Measurements from ENCODE around the gene FRRS1.

FRRS1 gene

DNA sequence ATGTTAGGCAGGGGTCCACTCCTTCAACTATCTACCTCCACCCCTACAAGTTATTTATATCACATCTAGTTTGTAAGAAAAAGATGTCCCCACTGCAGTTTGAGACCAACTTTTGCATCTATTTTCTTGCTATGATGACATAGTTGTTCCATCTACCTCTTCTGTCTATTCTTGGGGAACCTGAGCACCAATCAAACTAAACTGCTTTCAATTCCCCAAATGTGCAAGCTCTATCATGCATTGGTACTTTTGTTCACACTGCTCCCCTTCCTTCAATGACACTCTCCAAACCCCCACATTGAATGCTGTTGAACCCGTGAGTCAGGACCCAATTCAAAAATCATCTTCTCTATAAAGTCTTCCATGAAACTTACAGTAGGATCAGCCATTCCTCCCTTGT, 16.0 kb upstream of the FRRS1 start:
- H3K9ac ChIP-seq (ENCODE audit: low read length): no peak overlapping the region
- H3K27ac ChIP-seq (ENCODE audit: low read length): no peak overlapping the region
- TF ChIP-seq, protein P1, sequence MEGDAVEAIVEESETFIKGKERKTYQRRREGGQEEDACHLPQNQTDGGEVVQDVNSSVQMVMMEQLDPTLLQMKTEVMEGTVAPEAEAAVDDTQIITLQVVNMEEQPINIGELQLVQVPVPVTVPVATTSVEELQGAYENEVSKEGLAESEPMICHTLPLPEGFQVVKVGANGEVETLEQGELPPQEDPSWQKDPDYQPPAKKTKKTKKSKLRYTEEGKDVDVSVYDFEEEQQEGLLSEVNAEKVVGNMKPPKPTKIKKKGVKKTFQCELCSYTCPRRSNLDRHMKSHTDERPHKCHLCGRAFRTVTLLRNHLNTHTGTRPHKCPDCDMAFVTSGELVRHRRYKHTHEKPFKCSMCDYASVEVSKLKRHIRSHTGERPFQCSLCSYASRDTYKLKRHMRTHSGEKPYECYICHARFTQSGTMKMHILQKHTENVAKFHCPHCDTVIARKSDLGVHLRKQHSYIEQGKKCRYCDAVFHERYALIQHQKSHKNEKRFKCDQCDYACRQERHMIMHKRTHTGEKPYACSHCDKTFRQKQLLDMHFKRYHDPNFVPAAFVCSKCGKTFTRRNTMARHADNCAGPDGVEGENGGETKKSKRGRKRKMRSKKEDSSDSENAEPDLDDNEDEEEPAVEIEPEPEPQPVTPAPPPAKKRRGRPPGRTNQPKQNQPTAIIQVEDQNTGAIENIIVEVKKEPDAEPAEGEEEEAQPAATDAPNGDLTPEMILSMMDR (IDR thresholded peaks at IDR 0.05; ENCODE audit: low read length): no peak
- TF ChIP-seq EZH2 (optimal IDR thresholded peaks at IDR 0.05; ENCODE audit: low read depth, low read length) (no peak), EZH2phosphoT487 (IDR thresholded peaks at IDR 0.05; ENCODE audit: low read length) (no peak)
- no peak overlapping the region for H3K4me3 ChIP-seq (ENCODE audit: low read length)
- no peaks in the 10 kb centered on the region for H4K20me1 ChIP-seq (ENCODE audit: insufficient read depth, low read length)
- peaks cover 21% of the 10 kb centered on the region for H3F3A ChIP-seq (ENCODE audit: insufficient read depth, low read length)
- no peaks in the 10 kb centered on the region for H3K27me3 ChIP-seq (replicated peaks; ENCODE audit: insufficient read depth, low read length)
- peaks cover 7% of the 10 kb centered on the region for H3K4me1 ChIP-seq (ENCODE audit: low read length)
- no peak for DNase-seq
- no peaks in the 10 kb centered on the region for H3K79me2 ChIP-seq (ENCODE audit: low read length)
- no peak overlapping the region for H2AFZ ChIP-seq (ENCODE audit: low read length)
- no peak overlapping the region for H3K4me2 ChIP-seq (ENCODE audit: low read depth, low read length)
- H3K9me2 ChIP-seq (replicated peaks; ENCODE audit: insufficient read depth, low read length): no peaks in the 10 kb centered on the region
- H3K9me3 ChIP-seq (replicated peaks; ENCODE audit: insufficient read depth, low read length): no peaks in the 10 kb centered on the region
- H3K36me3 ChIP-seq (replicated peaks; ENCODE audit: insufficient read depth, low read length): no peaks in the 10 kb centered on the region

DNA sequence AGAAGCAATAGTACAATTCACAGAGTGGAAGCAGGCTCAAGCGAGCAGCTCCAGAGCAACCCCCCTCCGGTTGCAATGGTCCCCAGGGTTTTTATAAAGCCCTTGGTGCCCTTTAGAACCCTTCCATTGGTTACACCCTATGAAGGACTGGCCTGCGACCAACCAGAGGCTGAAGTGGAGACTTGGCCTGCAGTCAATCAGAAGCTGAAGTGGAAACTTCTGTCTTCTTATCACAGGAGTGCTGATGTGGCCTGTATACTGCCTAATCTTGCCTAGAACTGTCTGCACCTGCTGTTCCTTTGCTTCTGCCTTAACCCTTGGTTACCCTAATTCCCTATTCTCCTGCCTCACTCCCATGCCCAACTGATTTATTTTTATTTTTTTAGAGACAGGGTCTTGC, 15.4 kb upstream of the FRRS1 start:
- Histone ChIP-seq H3K9me3 (replicated peaks; ENCODE audit: insufficient read depth, low read length) (no peaks in the 10 kb centered on the region), H4K20me1 (ENCODE audit: insufficient read depth, low read length) (no peaks in the 10 kb centered on the region), H3K4me3 (ENCODE audit: low read length) (no peak overlapping the region), H2AFZ (ENCODE audit: low read length) (no peak overlapping the region), H3K79me2 (ENCODE audit: low read length) (no peaks in the 10 kb centered on the region), H3K36me3 (replicated peaks; ENCODE audit: insufficient read depth, low read length) (no peaks in the 10 kb centered on the region), H3K27ac (ENCODE audit: low read length) (no peak overlapping the region), H3K4me2 (ENCODE audit: low read depth, low read length) (no peak overlapping the region), H3K9ac (ENCODE audit: low read length) (no peak overlapping the region), H3K4me1 (ENCODE audit: low read length) (peaks cover 7% of the 10 kb centered on the region), H3F3A (ENCODE audit: insufficient read depth, low read length) (peaks cover 16% of the 10 kb centered on the region), H3K9me2 (replicated peaks; ENCODE audit: insufficient read depth, low read length) (no peaks in the 10 kb centered on the region), H3K27me3 (replicated peaks; ENCODE audit: insufficient read depth, low read length) (no peaks in the 10 kb centered on the region)
- TF ChIP-seq, protein P1 (IDR thresholded peaks at IDR 0.05; ENCODE audit: low read length): no peak
- no peak for TF ChIP-seq EZH2phosphoT487 (IDR thresholded peaks at IDR 0.05; ENCODE audit: low read length)
- no peak for TF ChIP-seq EZH2 (optimal IDR thresholded peaks at IDR 0.05; ENCODE audit: low read depth, low read length)
- no peak for DNase-seq

DNA sequence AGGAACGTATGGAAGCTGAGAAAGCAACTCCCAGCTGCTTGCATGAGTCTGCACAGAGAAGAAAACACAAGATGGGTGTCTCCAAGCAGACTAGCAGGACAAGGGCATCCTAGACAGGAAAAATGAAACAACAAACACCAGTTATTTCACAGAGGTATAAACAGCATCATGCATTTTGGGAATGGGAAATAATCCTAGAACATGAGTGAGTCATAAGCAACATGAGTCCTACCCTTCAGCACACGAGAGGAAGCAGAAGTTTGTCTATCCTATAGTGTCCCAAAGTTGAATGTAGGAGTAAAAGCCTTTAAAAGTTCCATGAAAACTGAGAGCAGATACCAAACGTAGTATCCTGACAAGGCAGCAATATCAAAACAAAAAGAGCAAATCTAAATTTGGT, 11.3 kb upstream of the FRRS1 start:
- Histone ChIP-seq H3K4me1 (ENCODE audit: low read length) (no peaks in the 10 kb centered on the region), H3K9me2 (replicated peaks; ENCODE audit: insufficient read depth, low read length) (no peaks in the 10 kb centered on the region), H3K27ac (ENCODE audit: low read length) (no peak overlapping the region), H3K27me3 (replicated peaks; ENCODE audit: insufficient read depth, low read length) (no peaks in the 10 kb centered on the region), H3F3A (ENCODE audit: insufficient read depth, low read length) (no peaks in the 10 kb centered on the region), H3K9me3 (replicated peaks; ENCODE audit: insufficient read depth, low read length) (no peaks in the 10 kb centered on the region), H3K36me3 (replicated peaks; ENCODE audit: insufficient read depth, low read length) (no peaks in the 10 kb centered on the region), H4K20me1 (ENCODE audit: insufficient read depth, low read length) (no peaks in the 10 kb centered on the region), H3K4me3 (ENCODE audit: low read length) (no peak overlapping the region), H3K79me2 (ENCODE audit: low read length) (no peaks in the 10 kb centered on the region), H2AFZ (ENCODE audit: low read length) (no peak overlapping the region), H3K4me2 (ENCODE audit: low read depth, low read length) (no peak overlapping the region), H3K9ac (ENCODE audit: low read length) (no peak overlapping the region)
- no peak for TF ChIP-seq EZH2phosphoT487 (IDR thresholded peaks at IDR 0.05; ENCODE audit: low read length)
- no peak for DNase-seq

DNA sequence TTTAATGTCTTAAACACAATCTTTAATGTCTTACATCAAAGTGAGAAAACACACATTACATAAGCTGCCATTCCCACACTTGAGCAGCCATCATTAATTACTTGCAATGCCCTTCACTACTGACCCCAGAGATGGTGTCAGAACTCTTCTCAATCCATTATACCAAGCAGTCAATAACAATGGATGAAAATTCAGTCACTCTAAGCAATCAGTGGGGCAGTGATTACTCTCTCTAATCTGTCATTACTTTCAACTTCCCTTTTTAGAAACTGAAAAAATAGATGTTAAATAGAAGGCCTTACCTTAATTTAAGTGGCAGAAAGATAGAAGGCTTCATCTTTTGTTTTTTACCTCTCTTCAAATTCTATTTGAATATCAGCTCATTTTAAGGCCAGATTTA, 9.7 kb upstream of the FRRS1 start:
- Histone ChIP-seq H3K9ac (ENCODE audit: low read length) (no peak overlapping the region), H3K36me3 (replicated peaks; ENCODE audit: insufficient read depth, low read length) (no peaks in the 10 kb centered on the region), H2AFZ (ENCODE audit: low read length) (no peak overlapping the region), H3K4me2 (ENCODE audit: low read depth, low read length) (no peak overlapping the region), H4K20me1 (ENCODE audit: insufficient read depth, low read length) (no peaks in the 10 kb centered on the region), H3K4me1 (ENCODE audit: low read length) (no peaks in the 10 kb centered on the region), H3K27me3 (replicated peaks; ENCODE audit: insufficient read depth, low read length) (no peaks in the 10 kb centered on the region), H3K27ac (ENCODE audit: low read length) (no peak overlapping the region), H3K79me2 (ENCODE audit: low read length) (no peaks in the 10 kb centered on the region), H3F3A (ENCODE audit: insufficient read depth, low read length) (no peaks in the 10 kb centered on the region), H3K9me2 (replicated peaks; ENCODE audit: insufficient read depth, low read length) (no peaks in the 10 kb centered on the region), H3K4me3 (ENCODE audit: low read length) (no peak overlapping the region), H3K9me3 (replicated peaks; ENCODE audit: insufficient read depth, low read length) (no peaks in the 10 kb centered on the region)
- TF ChIP-seq EZH2phosphoT487 (IDR thresholded peaks at IDR 0.05; ENCODE audit: low read length): no peak
- TF ChIP-seq EZH2 (optimal IDR thresholded peaks at IDR 0.05; ENCODE audit: low read depth, low read length): no peak
- TF ChIP-seq, protein P1 (IDR thresholded peaks at IDR 0.05; ENCODE audit: low read length): no peak
- no peak for DNase-seq

Measured in MM.1S (cell line).